Coronary artery (tissue), 2 donors: ENCODE measurements around the gene RPRD1B.

Experiments used
- DNase-seq: peaks from one replicate; pipeline ENCODE4 v3.0.0-alpha.2; 2017; ENCODE audit warnings: low spot score
- H3K27ac ChIP-seq, 2 donors: fragments of 200-600 bp; sonication (generic); one replicate each; pipeline ENCODE4 v1.5.1; 2016 to 2019
- H3K4me3 ChIP-seq: fragments of 200-600 bp; sonication (generic); 2 replicates; pipeline ENCODE4 v1.5.1; 2016; ENCODE audit warnings: mild to moderate bottlenecking, moderate library complexity
- TF ChIP-seq, protein P1 (sequence below): fragments of 200-600 bp; sonication (generic); IDR thresholded peaks from one replicate; pipeline ENCODE4 v1.5.1; 2019; ENCODE audit warnings: antibody characterized with exemption

The RPRD1B gene

GRCh38 chr20:38062890-38063289, 29.3 kb downstream of the RPRD1B start:
- no peak for DNase-seq
- TF ChIP-seq, protein P1, sequence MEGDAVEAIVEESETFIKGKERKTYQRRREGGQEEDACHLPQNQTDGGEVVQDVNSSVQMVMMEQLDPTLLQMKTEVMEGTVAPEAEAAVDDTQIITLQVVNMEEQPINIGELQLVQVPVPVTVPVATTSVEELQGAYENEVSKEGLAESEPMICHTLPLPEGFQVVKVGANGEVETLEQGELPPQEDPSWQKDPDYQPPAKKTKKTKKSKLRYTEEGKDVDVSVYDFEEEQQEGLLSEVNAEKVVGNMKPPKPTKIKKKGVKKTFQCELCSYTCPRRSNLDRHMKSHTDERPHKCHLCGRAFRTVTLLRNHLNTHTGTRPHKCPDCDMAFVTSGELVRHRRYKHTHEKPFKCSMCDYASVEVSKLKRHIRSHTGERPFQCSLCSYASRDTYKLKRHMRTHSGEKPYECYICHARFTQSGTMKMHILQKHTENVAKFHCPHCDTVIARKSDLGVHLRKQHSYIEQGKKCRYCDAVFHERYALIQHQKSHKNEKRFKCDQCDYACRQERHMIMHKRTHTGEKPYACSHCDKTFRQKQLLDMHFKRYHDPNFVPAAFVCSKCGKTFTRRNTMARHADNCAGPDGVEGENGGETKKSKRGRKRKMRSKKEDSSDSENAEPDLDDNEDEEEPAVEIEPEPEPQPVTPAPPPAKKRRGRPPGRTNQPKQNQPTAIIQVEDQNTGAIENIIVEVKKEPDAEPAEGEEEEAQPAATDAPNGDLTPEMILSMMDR = no peak
- H3K4me3 ChIP-seq = no peak overlapping the region
- H3K27ac ChIP-seq = no peak overlapping the region

DNA sequence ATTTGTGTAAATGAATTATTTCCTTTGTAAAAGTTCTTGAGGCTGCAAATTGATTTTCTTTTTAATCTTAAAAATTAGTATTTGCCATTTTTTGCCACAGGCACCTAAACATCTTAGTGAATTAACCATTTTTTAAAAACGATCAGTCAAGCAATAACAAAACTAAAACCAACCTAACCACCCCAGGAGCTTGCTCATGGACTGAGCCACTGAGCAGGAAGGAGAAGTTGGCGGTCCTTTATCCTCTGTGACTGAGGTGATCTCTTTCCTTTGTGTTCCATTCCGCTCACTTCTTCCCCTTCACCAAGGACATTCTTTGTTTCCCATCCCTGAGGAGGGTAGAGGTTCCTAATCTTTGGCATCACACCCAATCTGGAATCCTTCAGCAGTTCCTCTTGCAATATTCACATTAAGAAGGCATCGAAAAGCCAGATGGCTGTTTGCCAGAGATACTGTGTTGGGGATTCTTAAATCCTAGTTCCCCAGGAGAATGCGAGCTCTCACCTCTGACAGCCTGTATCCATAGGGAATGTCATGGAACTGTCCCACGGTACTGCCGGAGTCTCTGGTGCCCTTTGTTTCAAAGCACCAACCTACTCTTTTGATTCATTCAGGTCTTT, 30.5 kb downstream of the RPRD1B start:
- TF ChIP-seq, protein P1 = no peak
- Histone ChIP-seq H3K4me3 (no peak overlapping the region), H3K27ac (no peak overlapping the region)
- no peak for DNase-seq

- DNase-seq = no peak
- Histone ChIP-seq H3K4me3 (no peak overlapping the region), H3K27ac (peak overlapping the region in 1 of 2 donors; percentile 21)
- TF ChIP-seq, protein P1 = no peak
Observed at GRCh38 chr20:38065764-38066375, 32.3 kb downstream of the RPRD1B start.

GRCh38 chr20:38066969-38067716, 33.6 kb downstream of the RPRD1B start:
- DNase-seq = no peak
- TF ChIP-seq, protein P1 = no peak
- H3K4me3 ChIP-seq = no peak overlapping the region
- H3K27ac ChIP-seq = peak overlapping the region; percentile 2 to 73

GRCh38 chr20:38067717-38068365, 34.3 kb downstream of the RPRD1B start:
- no peak for DNase-seq
- Histone ChIP-seq H3K27ac (peak overlapping the region in 1 of 2 donors; percentile 73), H3K4me3 (no peak overlapping the region)
- TF ChIP-seq, protein P1 = no peak

DNA sequence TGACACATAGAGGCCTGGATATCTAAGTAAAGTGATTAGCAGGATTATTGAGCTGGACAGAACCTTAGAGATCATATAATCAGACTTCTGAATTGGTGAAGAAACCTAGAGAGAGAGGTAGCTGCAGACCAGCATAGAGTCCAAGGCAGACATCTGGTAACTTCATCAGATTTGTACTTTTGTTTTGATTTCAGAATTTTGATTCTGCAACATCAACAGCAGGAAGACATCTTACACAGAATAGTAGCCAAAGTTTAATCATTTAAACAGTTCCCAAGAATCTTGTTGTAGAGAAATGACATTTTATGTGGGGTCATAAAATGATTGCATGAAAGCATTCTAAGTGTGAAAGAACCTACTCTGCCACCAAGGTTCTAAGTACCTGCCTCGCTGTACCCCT, 39.4 kb downstream of the RPRD1B start:
- Histone ChIP-seq H3K4me3 (no peak overlapping the region), H3K27ac (peak overlapping the region; percentile 64 to 91)
- no peak for DNase-seq
- TF ChIP-seq, protein P1 = no peak
